Bronchial epithelial cell (primary cell): ENCODE measurements around the gene ZFAND3. TPM values are rescaled to one million over a fixed set of nuclear protein-coding genes. Genes with fewer than 3 reads are reported as not detected.

Source experiments
- DNase-seq: peaks from one replicate; pipeline ENCODE4 v3.0.0-alpha.2; 2010; ENCODE audit warnings: low read depth
- FAIRE-seq: peaks from 2 replicates; lab custom pipeline; 2011; peaks lifted over from hg19 to GRCh38; lab: Jason Lieb, UNC
- H3K27me3 ChIP-seq: 2 replicates; pipeline ENCODE4 v1.5.1; 2011; ENCODE audit warnings: low read length; ENCODE audit not compliant: control insufficient read depth, insufficient read depth
- H3K36me3 ChIP-seq: 2 replicates; pipeline ENCODE4 v1.5.1; 2011; ENCODE audit warnings: low read length; ENCODE audit not compliant: control insufficient read depth, insufficient read depth
- H3K4me3 ChIP-seq: 2 replicates; pipeline ENCODE4 v1.5.1; 2011; ENCODE audit warnings: mild to moderate bottlenecking, low read depth, low read length, control low read depth
- CTCF ChIP-seq: IDR thresholded peaks from 2 replicates; pipeline ENCODE4 v1.5.1; 2011; ENCODE audit warnings: mild to moderate bottlenecking, moderate library complexity, low read length, control low read depth, inconsistent platforms; ENCODE audit not compliant: insufficient read depth, severe bottlenecking
- total RNA-seq: library from RNA; depleted of rRNA; stranded (reverse); fragments of >200 nt; gene quantifications from 2 replicates; pipeline ENCODE4 v1.2.1, GENCODE V29; 2014

Gene ZFAND3
- total RNA-seq, 1 donor from 2014 or later = 25.5 TPM

GRCh38 chr6:38166411-38167240, 347.1 kb downstream of the ZFAND3 start:
- FAIRE-seq = no peak
- H3K27me3 ChIP-seq = no peaks in the 10 kb centered on the region
- TF ChIP-seq CTCF = no peak
- H3K36me3 ChIP-seq = no peaks in the 10 kb centered on the region
- DNase-seq = no peak
- no peak overlapping the region for H3K4me3 ChIP-seq

GRCh38 chr6:38167598-38167997, 348.1 kb downstream of the ZFAND3 start:
- no peak for FAIRE-seq
- H3K36me3 ChIP-seq = no peaks in the 10 kb centered on the region
- no peak overlapping the region for H3K4me3 ChIP-seq
- TF ChIP-seq CTCF = no peak
- DNase-seq = no peak
- no peaks in the 10 kb centered on the region for H3K27me3 ChIP-seq

- H3K4me3 ChIP-seq = no peak overlapping the region
- H3K36me3 ChIP-seq = no peaks in the 10 kb centered on the region
- DNase-seq (no peak), FAIRE-seq (no peak)
- H3K27me3 ChIP-seq = no peaks in the 10 kb centered on the region
- TF ChIP-seq CTCF = no peak
These were observed 348.6 kb downstream of the ZFAND3 start for GRCh38 chr6:38168126-38168525.

GRCh38 chr6:38168699-38169098, 349.2 kb downstream of the ZFAND3 start:
- DNase-seq (no peak), FAIRE-seq (no peak)
- no peak for TF ChIP-seq CTCF
- H3K36me3 ChIP-seq = no peaks in the 10 kb centered on the region
- H3K4me3 ChIP-seq = no peak overlapping the region
- H3K27me3 ChIP-seq = no peaks in the 10 kb centered on the region

GRCh38 chr6:38169221-38169976, 349.9 kb downstream of the ZFAND3 start:
- H3K4me3 ChIP-seq = no peak overlapping the region
- FAIRE-seq (no peak), DNase-seq (no peak)
- no peaks in the 10 kb centered on the region for H3K36me3 ChIP-seq
- no peak for TF ChIP-seq CTCF
- no peaks in the 10 kb centered on the region for H3K27me3 ChIP-seq
